GM04503 (cell line): Measurements from ENCODE around the gene KCTD2.
"Not testable (repeated sequence)": the region's sequence is repeated elsewhere in the genome, so short reads cannot be mapped to it uniquely, and the experiment has no call there.

Experiments
- DNase-seq: peaks from one replicate; pipeline ENCODE4 v3.0.0-alpha.2; 2012; ENCODE audit warnings: low read depth

The KCTD2 gene

GRCh38 chr17:75051941-75052340, 4.9 kb downstream of the KCTD2 start:
- DNase-seq = no peak

- peak; percentile 72 for DNase-seq
Measured at GRCh38 chr17:75059369-75060345, 12.6 kb downstream of the KCTD2 start.

- no peak for DNase-seq
Measured at GRCh38 chr17:75060434-75061054, 13.5 kb downstream of the KCTD2 start.

GRCh38 chr17:75061055-75061438, 14.0 kb downstream of the KCTD2 start:
- DNase-seq = no peak

GRCh38 chr17:75061618-75062017, 14.6 kb downstream of the KCTD2 start:
- DNase-seq = no peak

- DNase-seq = no peak
Measured at GRCh38 chr17:75063201-75063600, 16.2 kb downstream of the KCTD2 start.

GRCh38 chr17:75063626-75064025, 16.6 kb downstream of the KCTD2 start:
- DNase-seq = no peak

- no peak for DNase-seq
Measured at GRCh38 chr17:75064040-75064439, 17.0 kb downstream of the KCTD2 start.

GRCh38 chr17:75064460-75064859, 17.4 kb downstream of the KCTD2 start:
- no peak for DNase-seq

- no peak for DNase-seq
Measured at GRCh38 chr17:75064867-75065561, 18.0 kb downstream of the KCTD2 start.

GRCh38 chr17:75065562-75066151, 18.6 kb downstream of the KCTD2 start:
- DNase-seq = no peak

- no peak for DNase-seq
Measured at GRCh38 chr17:75067856-75068255, 20.8 kb downstream of the KCTD2 start.

GRCh38 chr17:75068750-75069149, 21.7 kb downstream of the KCTD2 start:
- no peak for DNase-seq

GRCh38 chr17:75069783-75070182, 22.8 kb downstream of the KCTD2 start:
- DNase-seq = no peak

- not testable (repeated sequence) for DNase-seq
Measured at GRCh38 chr17:75071478-75072271, 24.6 kb downstream of the KCTD2 start.

- DNase-seq = not testable (repeated sequence)
Measured at GRCh38 chr17:75072909-75073308, 25.9 kb downstream of the KCTD2 start.

GRCh38 chr17:75073618-75074047, 26.6 kb downstream of the KCTD2 start:
- DNase-seq = peak; percentile 74

GRCh38 chr17:75074532-75074931, 27.5 kb downstream of the KCTD2 start:
- DNase-seq = no peak

GRCh38 chr17:75075597-75076336, 28.7 kb downstream of the KCTD2 start:
- DNase-seq = no peak

- no peak for DNase-seq
Measured at GRCh38 chr17:75077072-75077495, 30.1 kb downstream of the KCTD2 start.
